Epidermal melanocyte (primary cell): ENCODE measurements around the gene KDM4D.
"Not testable (repeated sequence)": the region's sequence is repeated elsewhere in the genome, so short reads cannot be mapped to it uniquely, and the experiment has no call there.

Source experiments
- DNase-seq: peaks from one replicate; pipeline ENCODE4 v3.0.0; 2011; ENCODE audit warnings: low spot score; ENCODE audit not compliant: insufficient read length

KDM4D gene

GRCh38 chr11:94973099-94973968, at the start of gene KDM4D, which contains the start of gene CWC15:
Gene KDM4D, plus strand, starts transcription at chr11:94973709. Its CDS starts 23,664 bp downstream, at chr11:94997373.
Gene CWC15, minus strand, starts transcription at chr11:94973556. Its CDS starts 1,371 bp downstream, at chr11:94972185.
- peak; percentile 96 for DNase-seq

- no peak for DNase-seq
Observed at GRCh38 chr11:94924171-94924572, 49.3 kb upstream of the KDM4D start.

GRCh38 chr11:94924612-94925011, 48.9 kb upstream of the KDM4D start:
- DNase-seq = no peak

GRCh38 chr11:94925422-94926270, 47.9 kb upstream of the KDM4D start:
- no peak for DNase-seq

- no peak for DNase-seq
Observed at GRCh38 chr11:94926271-94926625, 47.3 kb upstream of the KDM4D start.

GRCh38 chr11:94926698-94927237, 46.7 kb upstream of the KDM4D start:
- peak; percentile 84 for DNase-seq

- DNase-seq = no peak
Observed at GRCh38 chr11:94928117-94928990, 45.2 kb upstream of the KDM4D start.

GRCh38 chr11:94932072-94932471, 41.4 kb upstream of the KDM4D start:
- DNase-seq = not testable (repeated sequence)

- DNase-seq = no peak
Observed at GRCh38 chr11:94932503-94932902, 41.0 kb upstream of the KDM4D start.

GRCh38 chr11:94933223-94934130, 40.0 kb upstream of the KDM4D start:
- DNase-seq = no peak

GRCh38 chr11:94934362-94934761, 39.1 kb upstream of the KDM4D start:
- no peak for DNase-seq

GRCh38 chr11:94934846-94935245, 38.7 kb upstream of the KDM4D start:
- no peak for DNase-seq

- DNase-seq = no peak
Observed at GRCh38 chr11:94938095-94939055, 35.1 kb upstream of the KDM4D start.

GRCh38 chr11:94939346-94939745, 34.2 kb upstream of the KDM4D start:
- DNase-seq = no peak

- no peak for DNase-seq
Observed at GRCh38 chr11:94941131-94941530, 32.4 kb upstream of the KDM4D start.

- no peak for DNase-seq
Observed at GRCh38 chr11:94946812-94947211, 26.7 kb upstream of the KDM4D start.

- no peak for DNase-seq
Observed at GRCh38 chr11:94948070-94948617, 25.4 kb upstream of the KDM4D start.

GRCh38 chr11:94954753-94955152, 18.8 kb upstream of the KDM4D start:
- no peak for DNase-seq
